ENCODE data around the gene TFAP2C.

Gene TFAP2C

DNA sequence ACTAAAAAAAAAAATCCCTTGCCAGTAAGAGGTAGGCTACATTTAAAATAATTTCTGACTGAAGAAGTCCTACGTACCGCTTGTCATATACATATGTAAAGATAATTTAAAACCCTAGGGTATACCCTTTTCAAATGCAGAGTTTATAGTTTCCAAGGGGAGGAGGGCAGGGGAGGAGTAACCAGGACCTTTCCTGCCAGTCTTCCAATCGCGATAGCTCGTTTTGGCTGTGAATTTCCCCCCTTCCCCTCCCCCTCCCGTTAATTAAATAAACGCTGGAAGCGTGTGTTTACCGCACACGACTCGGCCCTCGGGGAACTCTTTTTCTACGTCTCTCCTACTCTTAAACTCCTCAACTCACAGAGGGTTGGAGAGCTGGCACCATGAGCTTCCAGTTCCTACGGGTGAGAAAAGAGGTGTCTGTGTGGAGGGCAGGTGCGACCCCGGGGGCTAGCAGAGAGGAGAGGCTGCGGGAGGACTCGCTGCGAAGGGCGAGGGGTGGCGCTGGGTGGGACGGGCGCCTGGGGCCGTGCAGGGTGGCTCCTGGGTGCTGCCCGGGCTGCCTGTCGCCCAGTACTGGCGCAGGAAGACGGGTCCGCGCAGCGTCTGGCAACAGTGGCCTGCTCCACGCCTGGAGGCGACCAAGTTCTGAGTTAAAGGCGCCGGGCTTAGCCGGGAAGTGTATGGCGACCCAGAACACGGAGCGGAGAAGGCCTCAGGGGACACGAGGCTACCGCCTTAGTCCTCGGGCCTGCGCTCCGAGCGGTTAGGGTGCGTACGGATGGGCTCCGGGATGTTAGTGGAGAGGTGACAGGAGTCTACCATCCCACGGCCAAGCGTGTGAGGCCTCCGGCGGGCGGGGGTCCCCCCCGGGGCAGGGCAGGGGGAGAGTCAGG, 4.1 kb upstream of the TFAP2C start:
- H3K9ac ChIP-seq (ENCODE audit: low read length) = no peak overlapping the region
- no peaks in the 10 kb centered on the region for H4K20me1 ChIP-seq (ENCODE audit: insufficient read depth, low read length)
- H3K36me3 ChIP-seq (ENCODE audit: insufficient read depth, low read length) = no peaks in the 10 kb centered on the region
- H3K27ac ChIP-seq (ENCODE audit: low read depth, low read length, poor library complexity, severe bottlenecking) = no peak overlapping the region
- no peaks in the 10 kb centered on the region for H3F3A ChIP-seq (ENCODE audit: insufficient read depth, low read length)
- H3K4me1 ChIP-seq (ENCODE audit: insufficient read depth, low read length, severe bottlenecking) = no peaks in the 10 kb centered on the region
- no peak overlapping the region for H3K4me2 ChIP-seq (ENCODE audit: low read length)
- H3K79me2 ChIP-seq (ENCODE audit: insufficient read depth, low read length) = no peaks in the 10 kb centered on the region
- no peaks in the 10 kb centered on the region for H3K9me2 ChIP-seq (ENCODE audit: low read depth, low read length)
- no peak overlapping the region for H3K4me3 ChIP-seq (ENCODE audit: low read depth, low read length, poor library complexity, severe bottlenecking)
- TF ChIP-seq, protein P1, sequence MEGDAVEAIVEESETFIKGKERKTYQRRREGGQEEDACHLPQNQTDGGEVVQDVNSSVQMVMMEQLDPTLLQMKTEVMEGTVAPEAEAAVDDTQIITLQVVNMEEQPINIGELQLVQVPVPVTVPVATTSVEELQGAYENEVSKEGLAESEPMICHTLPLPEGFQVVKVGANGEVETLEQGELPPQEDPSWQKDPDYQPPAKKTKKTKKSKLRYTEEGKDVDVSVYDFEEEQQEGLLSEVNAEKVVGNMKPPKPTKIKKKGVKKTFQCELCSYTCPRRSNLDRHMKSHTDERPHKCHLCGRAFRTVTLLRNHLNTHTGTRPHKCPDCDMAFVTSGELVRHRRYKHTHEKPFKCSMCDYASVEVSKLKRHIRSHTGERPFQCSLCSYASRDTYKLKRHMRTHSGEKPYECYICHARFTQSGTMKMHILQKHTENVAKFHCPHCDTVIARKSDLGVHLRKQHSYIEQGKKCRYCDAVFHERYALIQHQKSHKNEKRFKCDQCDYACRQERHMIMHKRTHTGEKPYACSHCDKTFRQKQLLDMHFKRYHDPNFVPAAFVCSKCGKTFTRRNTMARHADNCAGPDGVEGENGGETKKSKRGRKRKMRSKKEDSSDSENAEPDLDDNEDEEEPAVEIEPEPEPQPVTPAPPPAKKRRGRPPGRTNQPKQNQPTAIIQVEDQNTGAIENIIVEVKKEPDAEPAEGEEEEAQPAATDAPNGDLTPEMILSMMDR (IDR thresholded peaks at IDR 0.05; ENCODE audit: low read length) = no peak
- no peaks in the 10 kb centered on the region for H3K9me3 ChIP-seq (ENCODE audit: low read length)
- H3K27me3 ChIP-seq (ENCODE audit: insufficient read depth, low read length) = no peaks in the 10 kb centered on the region
- H2AFZ ChIP-seq (ENCODE audit: low read length) = no peak overlapping the region

DNA sequence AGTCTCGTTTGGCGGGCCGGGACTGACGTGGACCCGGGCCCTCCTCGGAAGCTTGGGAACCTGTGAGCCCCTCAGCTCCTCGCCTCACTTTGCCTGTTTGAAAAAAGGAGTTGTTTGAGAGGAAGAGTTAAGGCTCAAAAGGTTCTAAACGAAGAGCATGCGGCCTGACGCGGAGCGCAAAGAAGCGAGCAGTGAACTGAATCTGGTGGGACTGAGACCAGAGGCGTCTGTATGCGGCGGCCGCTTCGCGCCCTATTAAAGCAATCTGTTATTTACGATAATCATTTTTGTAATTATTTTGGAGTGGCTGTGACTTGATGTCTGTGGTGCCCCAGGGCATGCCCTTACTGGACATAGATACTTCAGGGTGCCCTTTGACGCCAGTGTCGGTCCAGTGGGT, 3.3 kb upstream of the TFAP2C start:
- no peak overlapping the region for H3K9ac ChIP-seq (ENCODE audit: low read length)
- H3K36me3 ChIP-seq (ENCODE audit: insufficient read depth, low read length) = no peaks in the 10 kb centered on the region
- no peaks in the 10 kb centered on the region for H4K20me1 ChIP-seq (ENCODE audit: insufficient read depth, low read length)
- no peaks in the 10 kb centered on the region for H3K79me2 ChIP-seq (ENCODE audit: insufficient read depth, low read length)
- no peak overlapping the region for H3K27ac ChIP-seq (ENCODE audit: low read depth, low read length, poor library complexity, severe bottlenecking)
- H3K4me2 ChIP-seq (ENCODE audit: low read length) = no peak overlapping the region
- no peaks in the 10 kb centered on the region for H3K9me3 ChIP-seq (ENCODE audit: low read length)
- no peaks in the 10 kb centered on the region for H3K27me3 ChIP-seq (ENCODE audit: insufficient read depth, low read length)
- TF ChIP-seq, protein P1 (IDR thresholded peaks at IDR 0.05; ENCODE audit: low read length) = no peak
- no peak for TF ChIP-seq EZH2 (IDR thresholded peaks at IDR 0.05; ENCODE audit: borderline replicate concordance, low read length)
- H3F3A ChIP-seq (ENCODE audit: insufficient read depth, low read length) = no peaks in the 10 kb centered on the region
- H2AFZ ChIP-seq (ENCODE audit: low read length) = no peak overlapping the region
- H3K4me3 ChIP-seq (ENCODE audit: low read depth, low read length, poor library complexity, severe bottlenecking) = no peak overlapping the region
- H3K9me2 ChIP-seq (ENCODE audit: low read depth, low read length) = no peaks in the 10 kb centered on the region
- no peaks in the 10 kb centered on the region for H3K4me1 ChIP-seq (ENCODE audit: insufficient read depth, low read length, severe bottlenecking)

DNA sequence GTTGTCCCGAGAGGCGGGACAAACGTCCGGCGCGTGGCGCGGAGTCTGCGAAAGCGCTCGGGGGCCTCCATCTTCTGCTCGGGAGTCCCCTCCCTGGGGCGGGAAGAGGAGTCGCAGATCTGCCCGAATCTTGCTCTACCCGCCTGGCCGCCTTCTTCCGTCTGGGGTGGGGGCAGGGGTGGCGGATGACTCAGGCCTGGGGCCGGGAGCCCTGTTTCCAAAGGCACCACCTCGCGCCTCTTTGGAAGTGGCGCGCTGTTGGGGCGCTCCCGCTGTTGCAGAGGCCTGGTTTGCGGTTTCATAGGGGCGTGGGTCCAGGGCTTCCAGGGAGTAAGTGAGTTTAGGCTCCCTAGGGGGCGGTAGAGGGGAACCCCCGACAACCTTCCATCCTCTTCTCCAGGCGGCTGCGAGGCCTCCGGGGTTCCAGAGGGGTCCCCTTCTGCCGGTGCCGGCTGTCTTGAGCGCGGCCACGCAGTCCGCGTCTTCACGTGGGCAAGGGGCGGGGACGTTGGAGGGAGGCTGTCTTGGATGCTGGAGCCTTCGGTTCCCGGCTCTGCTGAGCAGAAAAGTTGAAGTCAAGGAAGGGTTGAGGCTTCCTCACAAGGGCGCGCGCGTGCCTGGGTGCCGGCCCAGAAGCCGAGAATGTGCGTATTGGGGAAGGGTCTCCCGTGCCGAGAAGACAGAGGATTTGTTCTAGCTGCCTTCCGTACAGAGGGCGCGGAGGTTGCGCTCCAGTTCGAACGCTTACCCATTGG, 2.6 kb upstream of the TFAP2C start:
- TF ChIP-seq, protein P1 (IDR thresholded peaks at IDR 0.05; ENCODE audit: low read length) = no peak
- TF ChIP-seq EZH2 (IDR thresholded peaks at IDR 0.05; ENCODE audit: borderline replicate concordance, low read length) = no peak
- Histone ChIP-seq H3K36me3 (ENCODE audit: insufficient read depth, low read length) (no peaks in the 10 kb centered on the region), H3K4me3 (ENCODE audit: low read depth, low read length, poor library complexity, severe bottlenecking) (no peak overlapping the region), H3K9ac (ENCODE audit: low read length) (no peak overlapping the region), H2AFZ (ENCODE audit: low read length) (no peak overlapping the region), H3K9me2 (ENCODE audit: low read depth, low read length) (no peaks in the 10 kb centered on the region), H3K27ac (ENCODE audit: low read depth, low read length, poor library complexity, severe bottlenecking) (no peak overlapping the region), H3K79me2 (ENCODE audit: insufficient read depth, low read length) (no peaks in the 10 kb centered on the region), H3K4me2 (ENCODE audit: low read length) (no peak overlapping the region), H3F3A (ENCODE audit: insufficient read depth, low read length) (no peaks in the 10 kb centered on the region), H3K4me1 (ENCODE audit: insufficient read depth, low read length, severe bottlenecking) (no peaks in the 10 kb centered on the region), H4K20me1 (ENCODE audit: insufficient read depth, low read length) (no peaks in the 10 kb centered on the region), H3K27me3 (ENCODE audit: insufficient read depth, low read length) (no peaks in the 10 kb centered on the region), H3K9me3 (ENCODE audit: low read length) (no peaks in the 10 kb centered on the region)

Data from OCI-LY1 (cell line).